GM21528 (cell line): Measurements from ENCODE around the gene NIN.

Source experiments
- ATAC-seq: cut with Tn5 transposase; IDR thresholded peaks from one replicate; pipeline ENCODE4 v1.9.1; 2021; ENCODE audit warnings: mild to moderate bottlenecking, moderate library complexity; ENCODE audit not compliant: unreplicated experiment, low FRiP score

The NIN gene

GRCh38 chr14:50839048-50839447 lies 8.1 kb upstream of the NIN start:
- no peak for ATAC-seq

GRCh38 chr14:50837850-50838470 lies 7.0 kb upstream of the NIN start:
- no peak for ATAC-seq

GRCh38 chr14:50837271-50837670 lies 6.3 kb upstream of the NIN start:
- ATAC-seq = no peak

- ATAC-seq = no peak
Measured at GRCh38 chr14:50836515-50836914, 5.6 kb upstream of the NIN start.

GRCh38 chr14:50835280-50835679 lies 4.3 kb upstream of the NIN start:
- ATAC-seq = no peak

GRCh38 chr14:50834802-50835276 lies 3.9 kb upstream of the NIN start:
- ATAC-seq = no peak

- ATAC-seq = no peak
Measured at GRCh38 chr14:50832935-50833630, 2.1 kb upstream of the NIN start.

- ATAC-seq = no peak
Measured at GRCh38 chr14:50831726-50832168, 785 bp upstream of the NIN start.

- peak; percentile 42 for ATAC-seq
Measured at GRCh38 chr14:50830044-50830931, 674 bp downstream of the NIN start.

- no peak for ATAC-seq
Measured at GRCh38 chr14:50829489-50830043, 1.4 kb downstream of the NIN start.

GRCh38 chr14:50828721-50829488 lies 2.1 kb downstream of the NIN start:
- ATAC-seq = no peak

GRCh38 chr14:50826681-50827080 lies 4.3 kb downstream of the NIN start:
- ATAC-seq = no peak

- no peak for ATAC-seq
Measured at GRCh38 chr14:50825307-50825706, 5.7 kb downstream of the NIN start.

- peak; percentile 68 for ATAC-seq
Measured at GRCh38 chr14:50823762-50824636, 7.0 kb downstream of the NIN start.

- ATAC-seq = peak; percentile 23
Measured at GRCh38 chr14:50823051-50823761, 7.8 kb downstream of the NIN start.

GRCh38 chr14:50822501-50823042 lies 8.4 kb downstream of the NIN start:
- ATAC-seq = no peak

- ATAC-seq = no peak
Measured at GRCh38 chr14:50821510-50822464, 9.2 kb downstream of the NIN start.
